Epithelial cell of proximal tubule (primary cell): Measurements from ENCODE around the gene SPRING1. TPM values are rescaled to one million over a fixed set of nuclear protein-coding genes. Genes with fewer than 3 reads are reported as not detected.

Experiments
- DNase-seq: peaks from one replicate; pipeline ENCODE4 v3.0.0-alpha.2; 2011; ENCODE audit warnings: low read depth
- H3K4me3 ChIP-seq: 2 replicates; pipeline ENCODE4 v1.5.1; 2011; ENCODE audit warnings: low read depth, mild to moderate bottlenecking, low read length
- total RNA-seq: library from RNA; depleted of rRNA; stranded (reverse); fragments of >200 nt; gene quantifications from 2 replicates; pipeline ENCODE4 v1.2.3, GENCODE V29; 2015
- TF ChIP-seq, protein P1 (sequence below): conservative IDR thresholded peaks from 2 replicates; pipeline ENCODE4 v1.5.1; 2012; ENCODE audit warnings: low read depth, mild to moderate bottlenecking, low read length

The SPRING1 gene
- total RNA-seq, 1 donor from 2014 or later = 49.9 TPM

DNA sequence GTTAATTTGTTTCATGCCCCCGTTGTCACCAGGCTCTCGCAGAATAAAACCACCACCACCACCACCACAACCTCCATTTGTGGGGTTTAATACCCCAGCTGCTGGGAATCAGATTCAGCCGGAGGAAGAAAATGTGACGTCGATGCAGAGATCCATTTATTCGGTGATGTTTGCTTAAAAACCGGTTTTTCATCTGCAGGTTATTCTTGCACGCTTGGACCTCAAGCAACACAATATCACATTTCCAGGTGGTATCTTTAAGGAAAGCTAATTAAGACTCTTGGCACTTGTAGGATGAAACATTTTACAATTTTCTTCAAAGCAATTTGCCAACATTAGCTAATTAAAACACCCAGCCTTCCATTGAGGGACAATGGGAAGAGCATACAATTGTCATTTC lies 39.8 kb downstream of the SPRING1 start:
- TF ChIP-seq, protein P1, sequence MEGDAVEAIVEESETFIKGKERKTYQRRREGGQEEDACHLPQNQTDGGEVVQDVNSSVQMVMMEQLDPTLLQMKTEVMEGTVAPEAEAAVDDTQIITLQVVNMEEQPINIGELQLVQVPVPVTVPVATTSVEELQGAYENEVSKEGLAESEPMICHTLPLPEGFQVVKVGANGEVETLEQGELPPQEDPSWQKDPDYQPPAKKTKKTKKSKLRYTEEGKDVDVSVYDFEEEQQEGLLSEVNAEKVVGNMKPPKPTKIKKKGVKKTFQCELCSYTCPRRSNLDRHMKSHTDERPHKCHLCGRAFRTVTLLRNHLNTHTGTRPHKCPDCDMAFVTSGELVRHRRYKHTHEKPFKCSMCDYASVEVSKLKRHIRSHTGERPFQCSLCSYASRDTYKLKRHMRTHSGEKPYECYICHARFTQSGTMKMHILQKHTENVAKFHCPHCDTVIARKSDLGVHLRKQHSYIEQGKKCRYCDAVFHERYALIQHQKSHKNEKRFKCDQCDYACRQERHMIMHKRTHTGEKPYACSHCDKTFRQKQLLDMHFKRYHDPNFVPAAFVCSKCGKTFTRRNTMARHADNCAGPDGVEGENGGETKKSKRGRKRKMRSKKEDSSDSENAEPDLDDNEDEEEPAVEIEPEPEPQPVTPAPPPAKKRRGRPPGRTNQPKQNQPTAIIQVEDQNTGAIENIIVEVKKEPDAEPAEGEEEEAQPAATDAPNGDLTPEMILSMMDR = no peak
- DNase-seq = no peak
- H3K4me3 ChIP-seq = no peak overlapping the region

DNA sequence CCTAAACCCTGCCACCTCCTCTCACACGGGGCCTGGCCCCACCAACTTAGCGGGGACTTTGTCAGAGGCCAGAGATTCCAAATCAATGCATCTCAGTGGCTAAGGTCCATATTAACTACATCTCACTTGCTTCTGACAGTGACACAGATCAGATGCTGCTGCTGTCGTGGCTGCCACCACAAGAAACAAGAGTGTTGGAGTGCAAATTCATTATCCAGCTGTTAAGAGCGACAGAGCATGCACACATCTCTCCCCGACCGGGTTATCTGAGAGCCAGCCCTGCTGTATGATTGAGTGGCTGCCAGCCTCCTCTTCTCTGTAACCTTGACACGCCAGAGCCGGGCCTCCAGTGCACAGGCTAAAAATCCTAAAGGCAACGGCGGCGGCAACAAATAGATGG lies 40.2 kb downstream of the SPRING1 start:
- TF ChIP-seq, protein P1 = no peak
- no peak overlapping the region for H3K4me3 ChIP-seq
- DNase-seq = no peak

DNA sequence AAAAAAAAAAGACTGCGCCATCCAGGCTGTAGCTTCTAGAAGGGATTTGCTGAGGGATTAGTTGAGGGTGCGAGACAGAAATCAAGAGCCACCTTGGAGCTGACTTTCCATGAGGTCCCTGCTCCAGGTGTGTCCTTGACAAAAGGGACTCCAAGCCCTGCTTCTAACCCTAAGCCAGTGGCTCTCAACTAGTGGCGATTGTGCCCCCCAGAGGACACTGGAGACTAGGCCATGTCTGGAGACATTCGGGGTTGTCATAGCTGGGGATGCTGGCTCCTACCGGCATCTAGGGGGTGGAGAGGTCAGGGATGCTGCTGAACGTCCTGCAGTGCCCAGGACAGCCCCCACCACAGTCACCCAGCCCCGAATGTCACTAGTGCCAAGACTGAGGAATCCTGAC lies 40.6 kb downstream of the SPRING1 start:
- TF ChIP-seq, protein P1 = peak; percentile 48
- no peak for DNase-seq
- H3K4me3 ChIP-seq = no peak overlapping the region

DNA sequence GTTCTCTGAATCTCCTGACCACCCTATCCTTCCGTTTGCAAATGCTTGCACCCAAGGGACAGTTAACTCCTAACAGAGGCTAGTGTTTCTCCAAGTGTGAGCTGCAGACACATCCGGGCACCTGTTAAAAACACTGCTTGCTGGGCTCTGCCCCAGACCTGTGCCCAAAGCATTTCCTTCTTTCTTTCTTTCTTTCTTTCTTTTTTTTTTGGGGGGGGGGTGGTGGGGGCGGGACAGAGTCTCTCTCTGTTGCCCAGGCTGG lies 42.5 kb downstream of the SPRING1 start:
- H3K4me3 ChIP-seq = no peak overlapping the region

DNA sequence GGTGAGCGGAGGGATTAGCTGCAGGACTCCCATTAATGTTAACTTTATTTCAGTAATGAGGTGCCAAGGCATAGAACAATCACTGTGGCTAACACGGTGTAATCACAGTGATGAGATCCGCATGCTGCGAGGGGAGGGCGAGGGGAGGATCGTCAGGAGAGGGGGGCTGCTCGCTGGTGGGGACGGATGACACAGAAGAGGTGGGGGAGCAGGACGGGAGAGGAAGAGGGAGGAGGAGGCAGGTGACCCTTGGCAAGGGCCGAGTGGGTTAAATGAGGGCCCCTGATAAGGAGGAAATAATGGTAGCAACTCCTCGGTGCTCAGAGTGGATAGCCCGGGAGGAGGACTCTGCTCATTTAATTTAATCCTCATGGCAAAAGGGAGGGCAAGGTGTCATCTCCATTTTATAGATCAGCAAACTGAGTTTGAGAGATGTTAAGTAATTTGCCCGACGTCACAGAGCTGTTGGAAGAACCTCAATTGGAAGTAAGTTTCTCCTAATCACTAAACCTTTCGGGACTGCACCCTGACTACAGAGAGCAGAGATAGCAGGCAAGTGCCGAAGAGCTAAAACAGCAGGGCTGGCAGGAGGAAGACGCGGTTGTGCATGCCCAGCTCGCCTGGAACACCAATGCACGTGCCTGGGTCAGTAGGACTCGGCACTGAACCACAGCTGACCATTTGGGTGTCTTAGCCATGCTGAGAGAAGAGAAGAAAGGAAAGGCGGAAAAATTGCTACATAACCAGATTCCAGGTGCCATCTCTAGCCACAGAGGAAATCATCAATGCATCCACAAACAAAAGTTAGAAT lies 43.0 kb downstream of the SPRING1 start:
- no peak overlapping the region for H3K4me3 ChIP-seq
- TF ChIP-seq, protein P1 = no peak
- DNase-seq = no peak

More for the DNA sequence above, 42.5 kb downstream of the SPRING1 start:
- TF ChIP-seq, protein P1 = no peak
- DNase-seq = no peak

DNA sequence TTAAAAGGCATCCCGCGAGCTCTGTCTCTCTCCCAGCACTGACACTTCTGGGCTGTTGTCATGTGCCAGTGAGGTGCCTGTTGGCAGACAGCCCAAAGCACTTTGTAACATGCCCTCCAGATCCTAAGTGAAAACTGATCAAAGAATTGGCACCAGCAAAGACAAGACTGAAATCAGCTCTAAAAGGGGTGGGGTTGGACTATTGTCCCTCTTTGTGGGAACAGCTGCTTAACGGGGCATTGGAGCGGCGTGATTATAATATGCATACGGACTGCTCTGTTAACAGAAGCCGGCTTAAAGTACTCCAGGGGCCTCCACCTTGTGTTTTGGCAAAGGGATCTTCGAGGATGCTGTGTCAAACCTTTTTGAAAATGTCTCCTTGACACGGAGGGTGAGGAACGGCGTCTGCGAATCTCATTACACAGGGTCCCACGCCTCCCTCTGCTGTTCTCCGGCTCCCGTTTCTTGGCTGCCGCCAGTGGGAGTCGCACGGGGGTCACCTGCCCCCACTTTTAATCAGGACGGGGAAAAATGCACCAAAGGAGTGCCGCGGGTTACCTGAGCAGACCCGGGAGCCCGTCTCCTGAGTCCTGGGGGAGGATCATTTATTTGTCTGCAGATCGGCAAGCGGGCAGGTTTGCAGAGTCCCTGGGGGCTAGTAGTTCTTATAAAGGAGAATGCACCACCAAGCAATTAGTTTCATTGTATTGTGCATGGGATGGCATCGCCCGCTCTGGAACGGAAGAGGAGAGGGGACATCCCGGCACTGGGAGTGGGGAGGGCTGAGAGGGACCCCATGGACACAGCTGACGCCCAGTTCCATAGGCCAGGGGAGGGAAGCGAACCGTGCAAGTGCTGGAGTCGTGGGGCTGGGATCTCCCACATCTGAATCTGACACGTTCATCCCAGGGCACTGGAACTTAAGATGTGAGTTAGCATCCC lies 44.3 kb downstream of the SPRING1 start:
- H3K4me3 ChIP-seq = peak overlapping the region; percentile 20
- TF ChIP-seq, protein P1 = no peak
- DNase-seq = no peak
